ENCODE data around the gene RPRD1B.

RPRD1B gene

GRCh38 chr20:38125157-38126056 is 91.9 kb downstream of the RPRD1B start:
- peak in 1 of 2 donors; percentile 0 for DNase-seq

GRCh38 chr20:38126146-38126921 is 92.8 kb downstream of the RPRD1B start:
- DNase-seq, result peak in 1 of 2 donors; percentile 0

GRCh38 chr20:38126932-38127621 is 93.5 kb downstream of the RPRD1B start:
- peak; percentile 22 to 52 for DNase-seq

GRCh38 chr20:38127920-38128528 is 94.5 kb downstream of the RPRD1B start:
- no peak for DNase-seq

- DNase-seq, result no peak
These were observed 95.1 kb downstream of the RPRD1B start for GRCh38 chr20:38128691-38129090.

- DNase-seq, result no peak
These were observed 95.8 kb downstream of the RPRD1B start for GRCh38 chr20:38129248-38129865.

GRCh38 chr20:38129893-38130609 is 96.5 kb downstream of the RPRD1B start:
- DNase-seq, result no peak

- no peak for DNase-seq
These were observed 97.4 kb downstream of the RPRD1B start for GRCh38 chr20:38130687-38131587.

- no peak for DNase-seq
These were observed 98.1 kb downstream of the RPRD1B start for GRCh38 chr20:38131588-38132121.

GRCh38 chr20:38132156-38132909 is 98.8 kb downstream of the RPRD1B start:
- DNase-seq, result no peak

GRCh38 chr20:38132910-38133501 is 99.5 kb downstream of the RPRD1B start:
- no peak for DNase-seq

- DNase-seq, result no peak
These were observed 100.3 kb downstream of the RPRD1B start for GRCh38 chr20:38133680-38134426.

GRCh38 chr20:38134427-38135270 is 101.1 kb downstream of the RPRD1B start:
- DNase-seq, result no peak

GRCh38 chr20:38135271-38135650 is 101.7 kb downstream of the RPRD1B start:
- DNase-seq, result peak in 1 of 2 donors; percentile 20

GRCh38 chr20:38135651-38136420 is 102.3 kb downstream of the RPRD1B start:
- no peak for DNase-seq

Measured in inflammatory macrophage (primary cell).